HFF-Myc (cell line): Measurements from ENCODE around the gene STAM2.
"Not testable (repeated sequence)": the region's sequence is repeated elsewhere in the genome, so short reads cannot be mapped to it uniquely, and the experiment has no call there.

Experiments
- DNase-seq: peaks from one replicate; pipeline ENCODE4 v3.0.0-alpha.2; 2011; ENCODE audit warnings: low read depth; ENCODE audit errors: extremely low read depth
- H3K4me3 ChIP-seq: replicated peaks from 2 replicates; pipeline ENCODE4 v1.5.1; 2011; ENCODE audit warnings: low read depth, mild to moderate bottlenecking, control low read depth, low read length
- TF ChIP-seq, protein P1 (sequence below): IDR thresholded peaks from 2 replicates; pipeline ENCODE4 v1.5.1; 2012; ENCODE audit warnings: mild to moderate bottlenecking, low read depth, low read length, control low read depth; ENCODE audit errors: missing control alignments

STAM2 gene

GRCh38 chr2:152167065-152167464 is 8.5 kb downstream of the STAM2 start:
- TF ChIP-seq, protein P1, sequence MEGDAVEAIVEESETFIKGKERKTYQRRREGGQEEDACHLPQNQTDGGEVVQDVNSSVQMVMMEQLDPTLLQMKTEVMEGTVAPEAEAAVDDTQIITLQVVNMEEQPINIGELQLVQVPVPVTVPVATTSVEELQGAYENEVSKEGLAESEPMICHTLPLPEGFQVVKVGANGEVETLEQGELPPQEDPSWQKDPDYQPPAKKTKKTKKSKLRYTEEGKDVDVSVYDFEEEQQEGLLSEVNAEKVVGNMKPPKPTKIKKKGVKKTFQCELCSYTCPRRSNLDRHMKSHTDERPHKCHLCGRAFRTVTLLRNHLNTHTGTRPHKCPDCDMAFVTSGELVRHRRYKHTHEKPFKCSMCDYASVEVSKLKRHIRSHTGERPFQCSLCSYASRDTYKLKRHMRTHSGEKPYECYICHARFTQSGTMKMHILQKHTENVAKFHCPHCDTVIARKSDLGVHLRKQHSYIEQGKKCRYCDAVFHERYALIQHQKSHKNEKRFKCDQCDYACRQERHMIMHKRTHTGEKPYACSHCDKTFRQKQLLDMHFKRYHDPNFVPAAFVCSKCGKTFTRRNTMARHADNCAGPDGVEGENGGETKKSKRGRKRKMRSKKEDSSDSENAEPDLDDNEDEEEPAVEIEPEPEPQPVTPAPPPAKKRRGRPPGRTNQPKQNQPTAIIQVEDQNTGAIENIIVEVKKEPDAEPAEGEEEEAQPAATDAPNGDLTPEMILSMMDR = no peak

DNA sequence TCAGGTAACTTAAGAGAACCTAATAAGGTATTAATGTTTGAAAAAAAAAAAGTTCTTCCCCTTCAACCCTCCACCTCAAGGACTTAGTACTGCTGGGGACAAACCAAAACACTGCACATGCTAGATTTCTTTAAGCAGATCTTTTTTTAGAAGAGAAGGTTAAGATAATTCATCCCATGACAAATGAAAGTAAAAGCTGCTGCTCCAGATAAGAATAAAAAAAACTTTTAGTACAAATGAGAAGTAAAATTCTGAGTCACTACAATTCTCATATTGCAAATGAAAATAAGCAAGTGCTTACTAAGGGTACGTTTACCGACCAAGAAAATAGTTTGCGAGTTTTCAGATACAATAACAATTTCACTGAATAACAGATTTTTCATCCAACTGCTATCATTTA is 8.9 kb downstream of the STAM2 start:
- H3K4me3 ChIP-seq = no peak overlapping the region
- TF ChIP-seq, protein P1 = no peak
- DNase-seq = no peak

More at GRCh38 chr2:152167065-152167464, 8.5 kb downstream of the STAM2 start:
- no peak overlapping the region for H3K4me3 ChIP-seq
- DNase-seq = no peak

DNA sequence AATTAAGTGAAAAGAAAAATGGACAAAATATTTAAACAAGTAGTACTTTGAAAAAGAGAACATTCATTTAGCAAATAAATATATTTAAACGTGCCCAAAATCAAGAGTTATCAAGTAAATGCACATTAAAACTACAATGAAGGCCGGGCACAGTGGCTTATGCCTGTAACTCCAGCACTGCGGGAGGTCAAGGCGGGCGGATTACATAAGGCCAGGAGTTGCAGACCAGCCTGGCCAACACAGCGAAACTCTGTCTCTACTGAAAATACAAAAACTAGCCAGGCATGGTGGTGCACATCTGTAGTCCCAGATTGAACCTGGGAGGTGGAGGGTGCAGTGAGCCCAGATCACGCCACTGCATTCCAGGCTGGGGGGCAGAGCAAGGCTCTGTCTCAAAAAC is 9.8 kb downstream of the STAM2 start:
- no peak for DNase-seq
- TF ChIP-seq, protein P1 = no peak
- H3K4me3 ChIP-seq = no peak overlapping the region

DNA sequence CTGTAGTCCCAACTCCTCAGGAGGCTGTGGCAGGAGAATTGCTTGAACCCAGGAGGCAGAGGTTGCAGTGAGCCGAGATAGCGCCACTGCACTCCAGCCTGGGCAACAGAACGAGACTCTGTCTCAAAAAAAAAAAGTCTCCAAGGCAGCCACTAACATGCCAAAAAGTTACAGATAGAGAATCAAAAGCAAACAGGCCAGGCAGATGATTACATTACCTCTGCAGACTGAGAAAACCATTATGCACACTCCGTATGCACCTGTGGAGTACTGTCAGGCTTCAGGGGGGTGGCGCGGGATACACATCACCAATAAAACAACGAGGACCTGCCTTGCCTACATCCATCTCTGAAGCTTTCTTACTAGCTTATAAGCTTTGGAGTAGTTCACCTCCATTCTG is 10.3 kb downstream of the STAM2 start:
- TF ChIP-seq, protein P1 = no peak
- no peak overlapping the region for H3K4me3 ChIP-seq
- no peak for DNase-seq

DNA sequence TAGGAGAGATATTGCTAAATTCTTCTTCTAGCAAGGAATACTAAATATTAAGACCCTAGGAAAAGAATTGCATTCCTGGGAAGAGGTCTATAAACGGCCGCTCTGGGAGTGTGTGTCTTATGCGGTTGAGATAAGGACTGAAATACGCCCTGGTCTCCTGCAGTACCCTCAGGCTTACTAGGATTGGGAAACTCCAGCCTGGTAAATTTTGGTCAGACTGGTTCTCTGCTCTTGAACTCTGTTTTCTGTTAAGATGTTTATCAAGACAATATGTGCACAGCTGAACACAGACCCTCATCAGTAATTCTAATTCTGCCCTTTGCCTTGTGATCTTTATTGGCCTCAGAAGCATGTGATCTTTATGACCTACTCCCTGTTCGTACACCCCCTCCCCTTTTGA is 11.9 kb downstream of the STAM2 start:
- H3K4me3 ChIP-seq, DNase-seq: not testable (repeated sequence)

DNA sequence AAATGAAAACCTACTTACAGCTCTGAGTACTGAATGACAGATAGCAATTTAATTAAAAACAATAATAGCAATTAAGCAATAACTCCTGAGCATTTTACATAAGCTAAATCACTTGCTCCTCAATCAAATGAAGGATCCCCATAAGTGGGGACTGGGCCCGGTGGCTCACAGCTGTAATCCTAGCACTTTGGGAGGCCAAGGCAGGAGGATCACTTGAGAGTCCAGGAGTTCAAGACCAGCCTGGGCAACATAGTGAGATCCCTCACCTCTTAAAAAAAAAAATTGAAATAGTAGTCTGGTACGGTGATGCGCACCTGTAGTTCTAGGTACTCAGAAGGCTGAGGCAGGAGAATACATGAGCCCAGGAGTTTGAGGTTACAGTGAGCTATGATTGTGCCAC is 13.4 kb downstream of the STAM2 start:
- no peak overlapping the region for H3K4me3 ChIP-seq
- no peak for DNase-seq
- TF ChIP-seq, protein P1 = no peak

DNA sequence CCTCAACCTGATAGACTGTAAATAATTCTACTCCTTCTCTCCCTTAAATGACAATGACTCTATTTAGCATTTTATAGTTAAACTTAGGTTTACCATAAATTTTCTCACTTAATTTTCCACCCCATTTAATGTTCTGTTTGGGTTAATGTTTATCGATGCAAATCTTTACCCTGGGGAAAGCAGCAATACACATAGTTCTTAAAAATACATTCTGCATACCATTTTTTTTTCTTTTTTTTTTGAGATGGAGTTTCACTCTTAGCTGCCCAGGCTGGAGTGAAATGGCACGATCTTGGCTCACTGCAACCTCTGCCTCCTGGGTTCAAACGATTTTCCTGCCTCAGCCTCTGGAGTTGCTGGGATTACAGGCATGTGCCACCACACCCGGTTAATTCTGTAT is 14.0 kb downstream of the STAM2 start:
- H3K4me3 ChIP-seq = no peak overlapping the region
- TF ChIP-seq, protein P1 = no peak
- DNase-seq = no peak

- not testable (repeated sequence) for H3K4me3 ChIP-seq, DNase-seq
These were observed 15.2 kb downstream of the STAM2 start for GRCh38 chr2:152160378-152160777.
